SIG-M5 treated with dmso at 0.1 percent for 504 hours (cell line): ENCODE results near the gene EPHA6.

Source experiments
- DNase-seq: peaks from one replicate; lab custom pipeline; 2025; ENCODE audit not compliant: unreplicated experiment; lab: John Stamatoyannopoulos, UW

EPHA6 gene

GRCh38 chr3:96813820-96814650 lies at the start of gene EPHA6:
EPHA6 (plus strand) TSS chr3:96814594.
- no peak for DNase-seq

- no peak for DNase-seq
These were observed 37.6 kb upstream of the EPHA6 start for GRCh38 chr3:96776818-96777217.

DNA sequence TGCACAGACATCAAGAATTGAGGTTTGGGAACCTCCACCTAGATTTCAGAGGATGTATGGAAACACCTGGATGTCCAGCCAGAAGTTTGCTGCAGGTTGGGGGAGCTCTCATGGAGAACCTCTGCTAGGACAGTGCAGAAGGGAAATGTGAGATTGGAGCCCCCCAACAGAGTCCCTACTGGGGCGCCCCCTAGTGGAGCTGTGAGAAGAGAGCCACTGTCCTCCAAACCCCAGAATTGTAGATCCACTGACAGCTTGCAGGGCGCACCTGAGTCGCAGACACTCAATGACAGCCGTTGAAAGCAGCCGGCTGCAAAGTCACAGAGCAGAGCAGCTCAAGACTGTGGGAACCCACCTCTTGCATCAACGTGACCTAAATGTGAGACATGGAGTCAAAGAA lies 34.6 kb upstream of the EPHA6 start:
- DNase-seq, result no peak

GRCh38 chr3:96796101-96796500 lies 18.3 kb upstream of the EPHA6 start:
- DNase-seq, result no peak

DNA sequence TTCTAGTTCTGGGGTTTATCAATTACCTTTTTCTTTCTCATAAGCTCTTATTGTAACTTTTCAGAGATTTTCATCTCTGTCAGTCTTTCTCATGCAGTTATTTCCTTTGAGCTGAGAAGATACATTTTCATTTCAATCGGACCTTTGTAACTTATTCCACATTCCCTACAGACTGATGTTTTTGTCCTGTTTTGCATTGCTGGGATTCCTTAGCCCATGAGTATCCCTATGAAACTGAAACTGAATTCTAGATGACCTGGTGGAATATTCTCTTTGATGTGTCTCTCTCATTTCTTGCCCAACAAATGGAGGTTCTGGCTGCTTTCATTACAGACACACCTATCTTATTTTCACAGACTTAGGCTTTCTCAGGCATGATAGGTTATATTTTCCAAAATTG lies 10.5 kb upstream of the EPHA6 start:
- no peak for DNase-seq

- DNase-seq, result no peak
These were observed 8.1 kb upstream of the EPHA6 start for GRCh38 chr3:96806341-96806740.

DNA sequence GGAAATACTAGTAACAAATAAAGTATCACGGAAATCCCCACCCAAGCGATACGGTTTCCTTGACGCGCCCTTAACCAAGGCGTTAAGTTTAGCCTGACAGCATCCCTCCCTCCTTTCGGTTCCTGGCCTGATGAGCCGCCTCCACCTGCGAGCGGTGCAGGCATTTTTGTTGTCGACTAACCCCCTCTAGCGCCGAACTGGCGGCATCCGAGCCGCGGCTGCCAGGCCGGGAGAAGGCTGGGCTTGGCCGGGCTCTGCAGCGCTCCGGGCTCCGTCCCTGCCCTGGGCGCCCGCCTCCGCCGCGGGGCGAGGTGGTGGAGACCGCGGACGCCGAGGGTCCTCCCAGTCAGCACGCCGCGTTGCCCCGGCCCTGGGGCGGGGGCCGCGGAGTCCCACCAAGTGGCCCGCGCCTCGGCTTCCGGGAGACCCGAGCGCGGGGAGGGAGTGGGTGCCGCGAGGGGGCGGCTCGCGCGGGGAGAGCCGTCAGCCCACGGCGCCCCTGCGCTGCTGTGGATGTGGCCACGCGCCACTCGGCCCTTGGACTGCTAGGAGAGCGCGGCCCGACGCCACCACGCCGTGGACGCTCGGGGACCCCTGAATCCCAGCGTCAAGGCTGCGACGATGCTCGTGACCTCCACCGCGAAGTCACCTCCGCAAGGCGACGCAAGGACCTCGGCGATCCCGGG lies 1.1 kb upstream of the EPHA6 start:
- peak; percentile 28 for DNase-seq

GRCh38 chr3:96814651-96815567 lies 515 bp downstream of the EPHA6 start:
- no peak for DNase-seq

GRCh38 chr3:96831175-96831574 lies 16.8 kb downstream of the EPHA6 start:
- no peak for DNase-seq

- no peak for DNase-seq
These were observed 18.9 kb downstream of the EPHA6 start for GRCh38 chr3:96833301-96833700.

DNA sequence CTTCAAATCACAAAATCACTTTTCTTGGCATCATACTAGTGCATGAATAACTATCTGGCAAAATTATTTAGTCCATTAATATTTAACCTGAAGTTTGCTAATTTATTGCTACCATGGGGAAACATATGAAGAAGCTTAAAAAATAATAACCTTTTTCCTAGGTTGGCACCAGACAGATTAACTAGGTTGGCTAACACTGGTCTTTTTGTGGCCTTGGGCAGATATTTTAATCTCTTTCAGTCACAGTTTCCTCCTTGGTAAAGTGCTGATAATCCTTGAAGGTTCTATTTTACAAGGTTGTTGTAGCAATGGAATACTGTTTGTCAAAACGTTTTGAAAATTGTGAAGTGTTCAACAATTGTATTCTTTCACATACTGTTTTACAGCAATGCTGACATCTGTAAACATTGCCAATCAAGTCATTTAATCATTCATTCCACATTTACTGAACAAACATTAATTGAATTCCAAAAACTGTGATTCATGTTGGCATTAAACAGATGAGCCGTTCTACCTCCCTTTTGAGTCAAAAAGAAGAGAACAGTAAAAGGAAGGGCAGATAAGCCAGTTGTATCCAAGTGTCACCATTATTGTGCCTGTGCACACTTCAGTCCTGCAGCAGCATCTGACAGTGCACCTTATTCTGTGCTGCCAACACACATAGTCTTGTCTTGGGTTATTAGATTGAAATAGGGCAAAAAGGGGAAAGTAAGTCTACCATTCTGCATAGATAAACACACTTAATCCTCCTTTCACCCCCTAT lies 21.9 kb downstream of the EPHA6 start:
- no peak for DNase-seq

- DNase-seq, result no peak
These were observed 29.3 kb downstream of the EPHA6 start for GRCh38 chr3:96843505-96844203.

- DNase-seq, result no peak
These were observed 29.8 kb downstream of the EPHA6 start for GRCh38 chr3:96844204-96844514.

GRCh38 chr3:96852849-96853248 lies 38.5 kb downstream of the EPHA6 start:
- no peak for DNase-seq

DNA sequence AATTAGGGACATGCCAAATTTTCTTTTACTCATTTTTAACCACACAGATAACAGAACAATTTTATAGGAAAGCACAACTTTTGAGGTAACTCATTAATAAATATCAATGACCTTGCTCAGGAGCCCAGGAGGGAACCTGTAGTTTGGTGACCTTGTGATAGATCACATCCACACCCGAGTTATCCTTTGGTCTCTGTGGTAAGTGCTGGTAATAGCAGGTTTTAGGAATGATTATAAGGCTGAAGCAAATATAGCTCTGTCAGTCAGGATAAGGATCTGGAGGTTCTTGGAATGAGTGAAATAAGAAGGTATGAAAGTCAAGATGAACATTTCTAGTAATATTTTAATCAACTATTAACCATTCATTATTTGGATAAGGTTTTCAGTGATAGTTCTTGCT lies 46.5 kb downstream of the EPHA6 start:
- DNase-seq, result no peak

- peak; percentile 56 for DNase-seq
These were observed 48.8 kb downstream of the EPHA6 start for GRCh38 chr3:96863129-96863740.

- DNase-seq, result no peak
These were observed 51.2 kb downstream of the EPHA6 start for GRCh38 chr3:96865605-96866004.

- DNase-seq, result no peak
These were observed 54.9 kb downstream of the EPHA6 start for GRCh38 chr3:96869316-96869715.

- DNase-seq, result no peak
These were observed 63.1 kb downstream of the EPHA6 start for GRCh38 chr3:96877510-96877909.

GRCh38 chr3:96900031-96900430 lies 85.6 kb downstream of the EPHA6 start:
- DNase-seq, result no peak
